SKM-1 treated with dmso at 0.1 percent for 144 hours (cell line): ENCODE results near the gene RPUSD3.
"Not testable (repeated sequence)": the region's sequence is repeated elsewhere in the genome, so short reads cannot be mapped to it uniquely, and the experiment has no call there.

Experiments
- DNase-seq: peaks from one replicate; lab custom pipeline; 2025; ENCODE audit not compliant: unreplicated experiment; lab: John Stamatoyannopoulos, UW

The RPUSD3 gene

GRCh38 chr3:9865125-9865637, 21.4 kb upstream of the RPUSD3 start:
- not testable (repeated sequence) for DNase-seq

GRCh38 chr3:9864200-9864927, 20.6 kb upstream of the RPUSD3 start:
- DNase-seq: peak; percentile 54

- no peak for DNase-seq
Observed at GRCh38 chr3:9863058-9863772, 19.4 kb upstream of the RPUSD3 start.

- no peak for DNase-seq
Observed at GRCh38 chr3:9862391-9863057, 18.7 kb upstream of the RPUSD3 start.

GRCh38 chr3:9861626-9862130, 17.9 kb upstream of the RPUSD3 start:
- DNase-seq: peak; percentile 17

- DNase-seq: no peak
Observed at GRCh38 chr3:9861201-9861600, 17.4 kb upstream of the RPUSD3 start.

- no peak for DNase-seq
Observed at GRCh38 chr3:9859530-9860025, 15.8 kb upstream of the RPUSD3 start.

- no peak for DNase-seq
Observed at GRCh38 chr3:9855594-9855993, 11.8 kb upstream of the RPUSD3 start.

GRCh38 chr3:9854291-9854940, 10.6 kb upstream of the RPUSD3 start:
- DNase-seq: not testable (repeated sequence)

- DNase-seq: no peak
Observed at GRCh38 chr3:9852528-9852927, 8.7 kb upstream of the RPUSD3 start.

GRCh38 chr3:9851926-9852325, 8.1 kb upstream of the RPUSD3 start:
- not testable (repeated sequence) for DNase-seq

- not testable (repeated sequence) for DNase-seq
Observed at GRCh38 chr3:9851383-9851782, 7.6 kb upstream of the RPUSD3 start.

- peak; percentile 40 for DNase-seq
Observed at GRCh38 chr3:9848860-9849259, 5.1 kb upstream of the RPUSD3 start.

GRCh38 chr3:9847870-9848269, 4.1 kb upstream of the RPUSD3 start:
- not testable (repeated sequence) for DNase-seq

GRCh38 chr3:9846931-9847488, 3.2 kb upstream of the RPUSD3 start:
- DNase-seq: no peak

- DNase-seq: no peak
Observed at GRCh38 chr3:9846231-9846630, 2.4 kb upstream of the RPUSD3 start.

GRCh38 chr3:9841015-9841414, 2.8 kb downstream of the RPUSD3 start:
- no peak for DNase-seq

- DNase-seq: no peak
Observed at GRCh38 chr3:9838856-9839255, 5.0 kb downstream of the RPUSD3 start.

- DNase-seq: no peak
Observed at GRCh38 chr3:9837701-9838582, 5.9 kb downstream of the RPUSD3 start.
